GM21381 (cell line): ENCODE measurements around the gene UGT1A6.
"Not testable (repeated sequence)": the region's sequence is repeated elsewhere in the genome, so short reads cannot be mapped to it uniquely, and the experiment has no call there.

Experiments used
- ATAC-seq: cut with Tn5 transposase; IDR thresholded peaks from one replicate; pipeline ENCODE4 v1.9.1; 2021; ENCODE audit warnings: mild to moderate bottlenecking, moderate library complexity; ENCODE audit not compliant: unreplicated experiment

UGT1A6 gene

DNA sequence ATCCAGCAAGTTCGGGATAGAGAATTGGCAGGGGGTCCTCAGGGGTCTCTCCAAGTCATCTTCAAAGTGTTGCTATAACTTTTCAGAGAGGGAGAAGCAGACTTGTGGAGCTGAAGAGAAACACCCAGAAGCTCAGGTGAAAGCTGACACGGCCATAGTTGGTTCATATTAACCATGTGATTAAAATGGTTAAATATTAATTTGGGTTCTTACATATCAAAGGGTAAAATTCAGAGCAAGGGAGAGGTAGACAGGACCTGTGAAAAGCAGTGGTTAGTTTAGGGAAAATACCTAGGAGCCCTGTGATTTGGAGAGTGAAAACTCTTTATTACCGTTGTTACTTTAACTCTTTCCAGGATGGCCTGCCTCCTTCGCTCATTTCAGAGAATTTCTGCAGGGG lies at the start of gene UGT1A6:
Gene UGT1A6, plus strand, starts transcription at position 243 of the 400 bp plus-strand sequence. Its CDS starts 115 bp downstream, at position 358.
- no peak for ATAC-seq

GRCh38 chr2:233643128-233643527 lies 49.6 kb upstream of the UGT1A6 start:
- ATAC-seq, result no peak

GRCh38 chr2:233646033-233646432 lies 46.7 kb upstream of the UGT1A6 start:
- not testable (repeated sequence) for ATAC-seq

DNA sequence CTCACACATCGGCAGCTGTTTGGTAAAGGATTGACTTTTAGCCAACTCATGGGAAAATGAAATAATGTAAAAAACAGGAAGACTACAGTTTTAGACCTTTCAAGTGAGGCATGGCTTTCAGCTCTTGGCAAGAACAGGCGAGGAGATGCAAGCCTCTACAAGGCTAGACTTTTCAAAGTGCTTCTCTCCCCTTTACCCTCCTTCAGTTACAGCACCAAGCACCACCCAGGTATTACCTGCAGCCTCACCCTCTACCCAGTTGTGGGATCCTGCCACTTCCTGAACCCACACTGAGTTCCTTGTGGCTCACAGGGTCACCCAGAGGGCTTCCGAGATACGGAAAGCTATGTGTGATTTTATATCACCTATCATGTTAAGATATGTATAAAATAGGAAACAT lies 41.7 kb upstream of the UGT1A6 start:
- no peak for ATAC-seq

DNA sequence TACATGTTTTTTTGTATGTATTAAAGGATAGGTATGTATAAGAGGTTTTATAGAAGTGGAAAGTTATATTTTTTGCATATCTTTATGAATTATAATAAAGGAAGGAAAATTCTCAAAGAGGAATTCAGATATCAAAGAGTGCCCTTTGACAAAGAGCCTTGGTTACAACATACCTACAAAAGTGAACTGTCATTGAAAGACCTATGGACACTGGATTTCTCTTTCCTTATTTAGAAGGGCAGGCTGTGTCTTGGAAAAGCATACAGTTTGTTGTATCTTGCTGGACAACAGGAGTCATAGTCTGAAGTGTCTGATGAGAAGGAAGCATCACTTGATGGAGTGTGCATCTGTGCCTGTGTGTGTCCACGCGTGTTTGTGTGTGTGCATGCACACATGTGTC lies 41.3 kb upstream of the UGT1A6 start:
- ATAC-seq, result no peak

DNA sequence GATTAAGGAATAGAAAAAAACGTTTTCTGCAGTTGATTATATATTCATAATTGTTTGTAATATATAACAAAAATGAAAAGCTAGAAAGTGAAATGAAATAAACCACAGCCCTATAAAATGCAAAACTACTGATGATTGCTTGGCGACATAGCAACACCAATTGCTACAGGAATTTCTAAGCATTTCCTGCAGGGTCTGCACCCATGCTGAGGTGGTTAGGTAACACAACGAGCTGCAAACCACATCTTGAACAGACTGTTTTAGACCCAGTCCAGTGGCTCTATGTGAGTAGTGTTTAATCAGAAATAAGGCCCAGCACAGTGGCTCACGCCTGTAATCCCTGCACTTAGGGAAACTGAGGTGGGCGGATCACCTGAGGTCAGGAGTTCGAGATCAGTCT lies 38.2 kb upstream of the UGT1A6 start:
- ATAC-seq, result no peak

DNA sequence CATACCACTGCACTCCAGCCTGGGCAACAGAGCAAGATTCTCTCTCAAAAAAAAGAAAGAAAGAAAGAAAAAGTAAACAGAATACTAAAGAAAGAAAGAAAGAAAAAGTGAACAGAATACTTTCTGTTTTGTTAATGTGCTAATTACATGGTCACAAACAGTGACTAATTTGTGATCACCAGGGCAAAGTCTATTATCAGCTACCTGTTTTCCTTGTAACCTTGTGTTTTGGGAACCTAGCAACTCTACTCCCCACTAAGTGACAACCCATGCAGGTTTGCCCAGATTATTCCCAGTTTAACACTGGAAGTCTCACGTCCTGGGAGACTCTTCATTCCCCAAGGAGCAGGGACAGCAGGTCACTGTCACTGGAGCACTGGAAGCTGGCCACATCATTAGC lies 37.6 kb upstream of the UGT1A6 start:
- ATAC-seq, result no peak

- ATAC-seq, result not testable (repeated sequence)
Measured at GRCh38 chr2:233655943-233656342, 36.7 kb upstream of the UGT1A6 start.

- no peak for ATAC-seq
Measured at GRCh38 chr2:233656443-233656842, 36.2 kb upstream of the UGT1A6 start.

DNA sequence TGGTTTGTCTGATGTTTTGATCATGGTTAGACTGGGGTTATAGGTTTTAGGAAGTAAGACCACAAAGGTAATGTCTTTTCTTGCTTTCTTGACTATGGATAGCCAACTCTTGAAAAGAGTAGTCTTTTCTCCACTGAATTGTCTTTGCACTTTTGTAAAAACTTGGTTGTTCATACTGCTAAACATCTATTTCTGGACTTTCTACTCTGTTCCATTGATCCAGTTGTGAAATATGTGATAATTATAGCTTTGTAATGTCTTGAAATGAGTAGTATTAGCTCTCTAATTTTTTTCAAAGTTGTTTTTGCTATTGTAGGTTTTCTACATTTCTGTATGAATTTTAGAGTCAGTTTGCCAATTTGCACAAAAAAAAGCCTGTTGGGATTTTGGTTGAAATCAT lies 34.1 kb upstream of the UGT1A6 start:
- no peak for ATAC-seq

GRCh38 chr2:233663911-233664310 lies 28.8 kb upstream of the UGT1A6 start:
- no peak for ATAC-seq

DNA sequence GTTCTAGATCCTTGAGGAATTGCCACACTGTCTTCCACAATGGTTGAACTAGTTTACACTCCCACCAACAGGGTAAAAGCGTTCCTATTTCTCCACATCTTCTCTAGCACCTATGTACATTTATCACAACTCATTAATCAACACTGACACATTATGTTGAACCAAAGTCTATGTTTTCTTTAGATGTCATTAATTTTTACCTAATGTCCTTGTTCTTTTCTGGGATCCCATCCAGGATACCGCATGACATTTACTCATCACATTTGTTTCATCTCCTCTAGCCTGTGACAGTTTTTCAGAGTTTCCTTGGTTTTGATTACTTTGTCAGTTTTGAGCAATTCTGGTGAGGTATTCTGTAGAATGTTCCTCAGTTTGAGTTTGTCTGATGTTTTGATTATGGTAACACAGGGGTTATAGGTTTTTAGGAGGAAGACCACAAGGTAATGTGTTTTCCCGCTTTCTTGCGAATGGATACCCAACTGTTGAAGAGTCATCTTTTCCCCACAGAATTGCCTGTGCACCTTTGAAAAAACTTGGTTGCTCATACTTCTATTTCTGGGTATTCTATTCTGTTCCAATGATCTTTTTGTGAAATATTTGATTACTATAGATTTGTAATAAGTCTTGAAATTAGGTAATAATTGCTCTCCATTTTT lies 24.0 kb upstream of the UGT1A6 start:
- ATAC-seq, result no peak

- ATAC-seq, result no peak
Measured at GRCh38 chr2:233671290-233672161, 21.2 kb upstream of the UGT1A6 start, which contains the start of gene UGT1A9. Gene UGT1A9, plus strand, starts transcription at chr2:233671898. Its CDS starts 37 bp downstream, at chr2:233671935.

DNA sequence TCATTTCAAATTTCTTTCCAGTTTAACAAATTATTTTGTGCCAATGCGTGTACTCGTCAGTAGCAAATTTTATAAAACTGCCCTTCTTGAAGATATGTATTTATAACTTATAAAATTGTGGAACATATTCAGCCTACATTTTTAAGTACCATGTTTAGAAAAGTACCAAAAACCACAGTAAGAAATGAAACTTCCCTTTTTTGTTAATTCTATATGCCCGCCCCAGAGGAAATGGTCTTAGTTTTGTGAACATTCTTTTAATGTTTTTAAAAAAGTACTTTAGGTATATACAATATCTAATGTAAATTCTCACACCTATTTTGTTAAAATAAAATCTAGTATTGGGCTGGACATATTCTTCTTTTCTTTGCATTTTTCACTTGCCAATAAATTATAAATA lies 19.8 kb upstream of the UGT1A6 start:
- ATAC-seq, result no peak

DNA sequence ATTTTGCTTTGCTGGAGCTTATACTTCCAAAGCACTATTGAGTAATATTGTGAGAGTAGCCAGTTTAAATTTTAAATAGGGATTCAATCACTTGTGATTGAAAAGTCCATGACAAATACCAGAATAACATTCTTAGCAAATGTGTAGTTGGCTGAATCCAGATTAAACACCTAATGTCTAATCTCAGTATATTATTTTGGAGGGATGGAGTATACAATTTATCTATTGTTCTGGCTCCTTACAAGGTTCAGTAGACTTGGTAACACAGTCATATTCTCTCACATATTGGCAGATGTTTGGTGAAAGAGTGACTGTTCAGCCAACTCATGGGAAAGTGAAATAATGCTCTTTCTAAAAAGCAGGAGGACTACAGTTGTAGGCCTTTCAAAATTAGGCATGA lies 18.8 kb upstream of the UGT1A6 start:
- no peak for ATAC-seq

DNA sequence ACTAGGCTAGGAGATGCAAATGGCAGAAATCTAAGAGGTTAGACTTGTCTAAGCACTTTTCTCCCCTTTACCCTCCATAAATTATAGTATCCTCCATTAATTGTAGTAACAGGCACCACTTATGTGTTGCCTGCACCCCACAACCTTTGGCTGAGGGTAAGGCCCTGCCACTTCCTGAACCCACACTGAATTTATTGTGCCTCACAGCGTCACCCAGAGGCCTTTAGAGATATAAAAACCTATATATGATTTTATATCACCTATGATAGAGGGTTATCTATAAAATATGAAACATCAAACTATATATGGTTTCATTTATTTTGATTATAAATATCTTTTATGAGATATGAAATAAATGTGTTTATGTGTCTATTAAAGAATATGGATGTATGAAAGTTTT lies 18.4 kb upstream of the UGT1A6 start:
- ATAC-seq, result no peak

GRCh38 chr2:233674995-233675394 lies 17.7 kb upstream of the UGT1A6 start:
- ATAC-seq, result no peak

DNA sequence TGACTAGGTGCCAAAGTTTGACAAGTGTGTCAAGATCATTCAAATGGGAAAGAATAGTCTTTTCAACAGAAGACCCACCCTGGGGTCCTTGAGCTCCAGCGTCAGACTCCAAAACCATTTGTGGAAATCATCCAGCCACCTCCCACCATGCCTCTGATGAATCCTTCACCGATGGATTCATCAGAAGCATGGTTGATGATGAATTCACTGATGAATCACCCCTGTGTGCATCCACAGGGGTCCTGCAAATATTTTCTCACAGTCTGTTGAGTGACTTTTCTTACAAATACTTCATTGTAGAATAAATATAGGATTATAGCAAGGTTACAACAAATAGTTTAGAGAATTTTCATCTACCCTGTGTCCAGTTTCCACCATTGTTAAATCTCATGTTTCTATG lies 16.6 kb upstream of the UGT1A6 start:
- no peak for ATAC-seq

DNA sequence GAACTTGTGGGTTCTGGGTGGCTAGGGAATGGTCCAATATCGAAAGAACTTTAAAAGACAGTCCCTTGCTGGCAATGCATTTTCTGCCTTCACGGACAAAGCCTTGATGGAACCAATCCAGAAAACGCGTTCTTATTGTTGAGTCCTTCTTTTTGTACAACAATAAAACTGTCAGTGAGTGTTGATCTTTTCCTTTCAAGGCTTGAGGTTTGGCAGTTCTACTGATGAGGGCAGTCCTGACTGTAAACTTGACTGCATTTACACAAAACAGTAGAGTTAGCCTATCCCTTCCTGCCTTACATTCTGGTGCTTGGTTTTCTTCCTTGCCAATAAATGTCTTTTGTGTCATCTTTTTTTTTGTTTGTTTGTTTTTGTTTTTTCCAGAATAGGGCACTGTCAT lies 13.5 kb upstream of the UGT1A6 start:
- ATAC-seq, result no peak

GRCh38 chr2:233680361-233681045 lies 12.2 kb upstream of the UGT1A6 start:
- no peak for ATAC-seq

- no peak for ATAC-seq
Measured at GRCh38 chr2:233681521-233682099, 11.1 kb upstream of the UGT1A6 start, which contains the start of gene UGT1A7. Gene UGT1A7, plus strand, starts transcription at chr2:233681901. Its CDS starts 37 bp downstream, at chr2:233681938.
